ENCODE results near the gene COL20A1.
"Not testable (repeated sequence)": the region's sequence is repeated elsewhere in the genome, so short reads cannot be mapped to it uniquely, and the experiment has no call there.

DNA sequence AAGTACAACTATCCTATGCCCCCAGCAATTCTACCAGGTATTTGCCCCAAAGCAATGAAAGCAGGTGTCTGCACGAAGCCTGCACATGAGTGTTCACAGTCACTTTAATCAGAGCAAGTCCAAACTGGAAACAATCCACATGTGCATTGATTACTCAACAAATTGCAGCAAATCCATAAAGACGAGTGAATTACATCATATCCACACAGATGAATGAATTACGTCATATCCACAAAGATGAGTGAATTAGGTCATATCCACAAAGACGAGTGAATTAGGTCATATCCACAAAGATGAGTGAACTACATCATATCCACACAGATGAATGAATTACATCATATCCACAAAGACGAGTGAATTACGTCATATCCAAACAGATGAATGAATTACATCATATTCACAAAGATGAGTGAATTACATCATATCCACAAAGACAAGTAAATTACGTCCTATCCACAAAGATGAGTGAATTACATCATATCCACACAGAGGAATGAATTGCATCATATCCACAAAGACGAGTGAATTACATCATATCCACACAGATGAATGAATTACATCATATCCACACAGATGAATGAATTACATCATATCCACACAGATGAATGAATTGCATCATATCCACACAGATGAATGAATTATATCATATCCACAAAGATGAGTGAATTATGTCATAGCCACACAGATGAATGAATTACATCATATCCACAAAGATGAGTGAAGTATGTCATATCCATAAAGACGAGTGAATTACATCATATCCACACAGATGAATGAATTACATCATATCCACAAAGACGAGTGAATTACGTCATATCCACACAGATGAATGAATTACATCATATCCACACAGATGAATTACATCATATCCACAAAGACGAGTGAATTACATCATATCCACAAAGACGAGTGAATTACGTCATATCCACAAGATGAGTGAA is 46.4 kb downstream of the COL20A1 start:
- not testable (repeated sequence) for TF ChIP-seq SIN3A (IDR thresholded peaks at IDR 0.05; ENCODE audit: borderline replicate concordance, insufficient read depth, low read depth, low read length); CTCF (IDR thresholded peaks at IDR 0.05)
